HTR-8/SVneo (cell line): ENCODE results near the gene PARG.
"Not testable (repeated sequence)": the region's sequence is repeated elsewhere in the genome, so short reads cannot be mapped to it uniquely, and the experiment has no call there.

Source experiments
- DNase-seq: peaks from one replicate; pipeline ENCODE4 v3.0.0; 2011; ENCODE audit warnings: low spot score, mixed read lengths; ENCODE audit not compliant: insufficient read length
- FAIRE-seq: peaks from 2 replicates; lab custom pipeline; 2011; peaks lifted over from hg19 to GRCh38; lab: Jason Lieb, UNC

Gene PARG

DNA sequence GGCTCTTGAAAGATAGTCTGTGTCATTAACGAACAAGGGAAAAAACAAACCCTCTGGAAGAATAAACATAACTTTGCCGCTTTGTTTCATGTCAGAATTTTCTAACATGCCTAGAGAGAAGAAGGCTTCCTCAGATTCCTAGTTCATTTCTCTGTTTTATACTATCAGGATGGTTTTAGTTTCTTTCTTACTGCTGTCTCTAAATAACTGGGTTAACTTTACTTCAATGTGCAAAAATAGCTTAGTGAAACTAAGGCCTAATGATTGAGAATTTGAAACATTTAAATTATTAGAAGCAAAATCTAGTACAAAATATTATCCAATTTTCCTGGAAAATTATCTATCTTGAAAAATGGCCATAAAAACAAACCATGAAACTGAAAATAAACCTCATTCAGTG lies 107.6 kb downstream of the PARG start:
- FAIRE-seq, result no peak
- DNase-seq, result no peak

DNA sequence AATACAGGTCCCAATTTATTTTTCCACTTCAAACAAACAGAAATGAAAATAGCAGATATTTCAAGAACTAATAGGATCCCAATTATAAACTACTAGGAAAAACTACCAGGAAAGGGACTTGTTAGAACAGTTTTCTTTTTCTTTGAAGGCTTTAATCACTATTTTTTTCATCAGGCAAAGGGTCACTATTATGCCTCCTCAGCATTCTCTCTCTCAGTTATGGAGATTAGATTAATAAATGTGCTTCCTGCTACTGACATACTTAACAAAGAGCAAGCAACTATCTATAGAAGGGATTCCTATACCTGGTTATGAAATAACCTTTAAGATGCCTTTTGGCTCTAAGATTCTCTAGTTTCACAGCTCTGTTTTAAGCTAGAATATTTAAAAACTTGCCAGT lies 108.7 kb downstream of the PARG start:
- FAIRE-seq (no peak), DNase-seq (no peak)

DNA sequence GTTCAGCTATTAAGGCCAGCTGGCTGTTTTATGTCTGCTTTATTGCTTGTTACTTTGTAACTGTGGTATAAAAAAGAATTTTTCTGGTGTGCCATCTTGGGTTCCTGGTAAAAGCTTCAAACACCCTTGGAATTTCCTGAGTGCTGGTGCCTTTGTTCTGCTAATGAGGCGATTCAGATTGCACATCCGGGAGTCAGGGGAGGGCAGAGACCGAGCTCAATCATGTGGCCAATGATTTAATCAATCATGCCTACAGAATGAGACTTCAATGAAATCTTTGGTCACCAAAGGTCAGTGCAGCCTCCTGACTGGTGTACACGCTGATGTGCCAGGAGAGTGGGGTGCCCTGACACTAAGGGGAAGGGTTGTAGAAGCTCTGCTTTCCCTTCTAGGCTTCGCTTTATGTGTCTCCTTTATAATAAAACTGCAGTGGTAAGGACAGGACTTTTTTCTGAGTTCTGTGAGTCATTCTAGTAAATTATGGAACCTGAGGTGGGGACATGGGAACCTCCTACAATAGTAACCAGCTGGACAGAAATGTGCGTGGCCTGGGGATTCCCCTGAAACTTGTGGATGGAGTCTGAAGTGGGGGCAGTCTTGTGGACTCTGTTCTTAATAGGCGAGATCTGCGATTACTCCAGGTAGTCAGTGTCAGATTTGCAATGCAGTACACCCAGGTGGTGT lies 110.3 kb downstream of the PARG start:
- FAIRE-seq (no peak), DNase-seq (no peak)

DNA sequence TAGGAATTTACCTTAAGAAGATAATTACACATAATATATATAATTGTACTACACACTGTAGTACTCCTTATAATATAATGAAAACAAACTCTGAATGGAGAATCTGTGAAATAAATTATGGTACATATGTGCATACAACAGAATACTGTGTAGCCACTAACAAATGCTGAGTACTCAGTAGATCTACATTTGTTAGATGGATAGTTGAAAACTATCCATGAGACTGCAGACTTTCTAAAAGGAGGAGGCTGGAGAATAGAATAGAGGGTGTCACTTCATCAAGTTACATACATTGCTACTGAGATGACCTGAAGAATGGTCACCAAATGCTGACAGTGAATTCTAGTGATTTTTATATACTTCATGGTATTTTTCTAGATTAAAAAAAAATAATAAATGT lies 111.0 kb downstream of the PARG start:
- no peak for FAIRE-seq

DNA sequence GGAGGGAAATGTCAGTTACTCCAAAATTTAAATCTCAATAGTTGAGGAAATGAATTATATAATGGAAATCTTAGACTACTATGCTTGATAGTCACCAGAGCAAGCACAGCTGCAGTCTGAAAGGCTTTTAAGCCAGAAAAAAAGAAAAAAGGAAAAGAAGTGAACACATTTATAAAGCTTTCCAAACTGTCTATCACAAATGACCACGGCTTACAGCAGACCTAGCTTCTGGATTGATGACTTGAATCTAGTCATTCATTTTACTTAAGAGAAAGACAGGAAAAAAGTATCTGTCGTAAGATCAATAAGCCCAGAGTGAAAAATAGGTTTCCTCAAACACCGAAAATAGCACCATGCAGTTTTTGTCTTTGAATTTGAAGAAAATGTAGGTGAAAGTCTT lies 111.8 kb downstream of the PARG start:
- no peak for FAIRE-seq
- DNase-seq, result no peak

More for the DNA sequence above, 111.0 kb downstream of the PARG start:
- no peak for DNase-seq

DNA sequence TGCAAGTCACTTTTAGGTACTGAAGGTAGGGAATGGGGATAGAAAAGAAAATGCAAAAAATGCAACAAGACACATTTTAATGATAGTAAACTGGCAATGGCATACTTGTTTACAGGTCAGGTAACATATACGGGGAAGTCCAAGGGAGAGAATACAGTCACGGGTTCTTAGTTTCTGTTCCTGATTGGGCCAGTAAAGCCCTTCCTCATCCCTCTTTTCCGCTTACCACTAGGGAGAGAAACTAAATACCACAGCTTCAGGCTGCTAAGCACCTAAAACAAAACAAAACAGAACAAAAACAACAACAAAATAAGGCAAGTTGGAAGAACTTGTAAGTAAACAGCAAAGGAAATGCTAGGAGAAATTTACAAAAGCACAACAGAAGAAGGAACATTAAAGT lies 114.5 kb downstream of the PARG start:
- no peak for FAIRE-seq
- DNase-seq, result no peak

DNA sequence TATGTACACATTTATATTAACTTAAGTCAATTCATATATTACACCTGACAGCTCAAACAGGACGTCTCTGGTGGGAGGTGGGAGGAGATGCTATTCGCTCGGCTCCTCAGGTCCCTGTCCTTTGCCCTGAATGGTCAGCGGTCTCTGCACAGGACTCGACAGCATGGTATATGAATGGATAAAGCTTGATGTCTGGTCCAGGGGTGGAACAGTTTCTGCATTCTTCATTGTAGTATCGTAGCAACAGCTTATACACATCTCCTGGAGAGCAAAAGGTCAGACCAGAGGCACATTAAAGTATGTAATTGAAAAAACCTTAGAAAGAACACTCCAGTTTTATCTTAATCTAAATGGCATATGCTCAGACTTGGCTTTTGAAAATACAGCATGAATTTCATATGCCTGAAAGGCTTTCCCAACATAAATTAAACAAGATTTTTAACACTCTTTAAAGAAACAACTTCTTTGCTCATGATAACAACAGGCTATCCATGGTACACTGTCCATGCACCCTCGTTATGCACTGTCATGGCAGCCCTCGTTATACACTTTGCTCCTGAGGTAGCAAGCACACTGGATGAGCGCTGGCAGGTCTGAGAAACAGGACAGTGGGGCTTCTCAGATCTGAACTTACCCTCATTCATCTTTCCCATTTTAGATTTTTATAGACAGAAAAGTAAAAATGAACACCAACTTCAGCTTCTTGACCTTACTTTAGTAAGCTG lies 122.4 kb downstream of the PARG start:
- FAIRE-seq, result no peak

DNA sequence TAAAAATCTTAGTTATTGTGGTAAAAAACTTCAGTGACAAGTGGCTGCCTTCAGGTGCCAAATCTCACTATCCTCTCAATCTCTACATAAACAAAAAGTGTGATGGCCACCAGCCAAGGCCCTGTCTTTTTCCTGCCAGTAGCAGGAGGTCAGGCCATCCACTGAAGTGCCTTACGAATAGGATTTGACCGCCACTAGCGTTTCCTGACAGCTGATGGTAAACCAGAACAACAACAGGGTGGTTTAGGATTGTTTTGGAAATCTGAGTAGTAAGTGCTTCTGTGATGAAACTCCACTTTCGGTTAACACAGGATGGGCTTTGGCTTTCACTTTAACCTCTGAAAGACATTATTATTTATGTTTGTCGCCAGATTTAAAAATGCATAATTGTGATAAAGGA lies 124.0 kb downstream of the PARG start:
- no peak for FAIRE-seq
- DNase-seq, result no peak

More for the DNA sequence above, 122.4 kb downstream of the PARG start:
- DNase-seq, result no peak

DNA sequence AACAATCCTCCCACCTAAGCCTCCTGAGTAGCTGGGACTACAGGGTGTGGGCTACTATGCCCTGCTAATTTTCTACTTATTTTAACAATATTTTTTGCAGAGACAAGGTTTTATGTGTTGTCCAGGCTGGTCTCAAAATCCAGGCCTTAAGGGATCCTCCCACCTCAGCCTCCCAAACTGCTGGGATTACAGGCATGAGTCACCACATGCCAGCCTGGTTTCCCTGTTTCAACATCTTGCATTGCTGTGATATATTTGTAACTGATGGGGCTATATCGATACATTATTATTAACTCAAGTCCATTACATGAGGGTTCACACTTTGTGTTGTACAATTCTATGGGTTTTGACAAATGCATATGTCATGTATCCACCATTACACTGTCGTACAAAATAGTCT lies 137.8 kb downstream of the PARG start:
- no peak for FAIRE-seq
- no peak for DNase-seq

DNA sequence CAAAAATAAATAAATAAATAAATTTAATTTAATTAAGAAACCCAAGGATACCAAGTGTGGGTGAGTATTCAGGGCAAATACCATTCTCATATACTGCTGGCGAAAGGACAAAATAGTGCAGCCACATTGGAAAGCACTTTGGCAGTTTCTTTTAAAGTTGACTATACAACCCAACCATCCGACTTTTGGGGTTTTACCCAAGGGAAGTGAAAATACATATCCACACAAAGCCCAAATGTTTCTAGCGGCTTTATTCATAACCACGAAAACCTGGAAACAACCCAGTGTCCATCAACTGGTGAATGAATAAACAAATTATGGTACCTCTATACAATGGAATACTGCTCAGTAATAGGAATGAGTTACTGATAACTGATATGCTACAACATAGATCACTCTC lies 143.6 kb downstream of the PARG start:
- DNase-seq (no peak), FAIRE-seq (no peak)

DNA sequence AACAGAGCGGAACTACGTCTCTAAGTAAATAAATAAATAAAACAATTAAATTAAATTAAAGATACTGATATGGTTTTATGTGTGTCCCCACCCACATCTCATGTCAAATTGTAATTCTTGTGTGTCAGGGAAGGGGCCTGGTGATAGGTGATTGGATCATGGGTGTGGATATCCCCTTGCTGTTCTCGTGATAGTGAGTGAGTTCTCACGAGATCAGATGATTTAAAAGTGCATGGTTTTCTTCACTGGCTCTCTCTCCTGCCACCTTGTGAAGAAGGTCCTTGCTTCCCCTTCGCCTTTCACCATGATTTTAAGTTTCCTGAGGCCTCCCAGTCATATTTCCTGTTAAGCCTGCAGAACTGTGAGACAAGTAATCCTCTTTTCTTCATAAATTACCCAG lies 150.7 kb downstream of the PARG start:
- DNase-seq, result no peak
- FAIRE-seq, result no peak

DNA sequence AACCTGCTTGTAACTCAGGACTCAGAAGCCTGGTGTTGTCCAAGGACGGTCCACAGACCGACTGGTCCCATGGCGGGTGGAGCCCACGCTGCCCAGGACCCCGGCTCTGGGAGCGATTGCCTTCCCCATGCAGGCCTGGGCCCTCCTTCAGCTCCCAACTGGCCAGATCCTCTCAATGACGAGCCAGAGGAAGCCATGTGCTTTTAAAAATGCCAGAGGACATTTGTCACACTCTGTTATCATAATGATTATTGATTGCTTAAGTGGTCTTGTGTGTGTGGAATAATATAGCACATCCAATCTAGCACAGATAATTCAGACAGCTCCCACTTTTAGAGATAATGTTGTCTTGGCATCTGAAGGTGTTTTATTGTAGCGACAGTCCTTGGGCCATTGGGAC lies 157.1 kb downstream of the PARG start:
- DNase-seq (no peak), FAIRE-seq (no peak)

DNA sequence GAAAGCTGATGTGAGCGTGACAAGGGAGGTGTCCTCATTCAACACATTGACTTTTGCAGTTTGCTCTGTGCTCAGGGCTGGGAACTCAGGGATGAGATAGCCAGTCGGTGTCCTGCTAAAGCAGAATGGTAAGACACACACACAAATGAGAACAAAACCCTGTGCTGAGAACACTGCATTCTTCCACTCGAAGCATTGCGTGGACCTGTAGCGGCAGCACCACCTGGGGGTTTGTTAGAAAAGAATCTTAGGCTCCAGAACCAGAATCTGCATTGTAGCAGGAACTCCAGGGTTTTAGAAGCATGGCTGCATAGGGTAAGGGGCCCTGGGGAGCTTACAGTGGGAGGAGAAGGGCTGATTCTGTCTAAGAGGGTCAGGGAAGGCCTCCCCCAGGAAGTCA lies 158.2 kb downstream of the PARG start:
- no peak for FAIRE-seq
- DNase-seq, result no peak

DNA sequence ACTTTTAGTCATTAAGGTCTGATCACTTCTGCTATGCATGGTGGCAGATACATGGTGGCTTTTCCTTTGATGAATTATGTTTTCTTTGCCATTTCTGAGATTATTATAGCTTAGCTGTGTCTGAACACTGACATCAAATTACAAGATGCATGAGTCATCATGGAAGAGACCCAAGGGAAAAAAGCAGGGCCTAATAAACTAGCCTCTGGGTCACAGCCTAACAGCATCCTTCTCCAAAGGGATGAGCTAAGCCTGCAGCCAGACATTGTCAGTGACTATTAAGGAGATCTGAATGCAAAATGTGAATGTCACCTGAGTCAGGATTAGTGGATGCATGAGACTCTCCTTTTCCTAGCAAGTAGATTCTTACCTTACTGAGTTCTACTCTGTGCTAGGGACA lies 160.6 kb downstream of the PARG start:
- FAIRE-seq (no peak), DNase-seq (no peak)

DNA sequence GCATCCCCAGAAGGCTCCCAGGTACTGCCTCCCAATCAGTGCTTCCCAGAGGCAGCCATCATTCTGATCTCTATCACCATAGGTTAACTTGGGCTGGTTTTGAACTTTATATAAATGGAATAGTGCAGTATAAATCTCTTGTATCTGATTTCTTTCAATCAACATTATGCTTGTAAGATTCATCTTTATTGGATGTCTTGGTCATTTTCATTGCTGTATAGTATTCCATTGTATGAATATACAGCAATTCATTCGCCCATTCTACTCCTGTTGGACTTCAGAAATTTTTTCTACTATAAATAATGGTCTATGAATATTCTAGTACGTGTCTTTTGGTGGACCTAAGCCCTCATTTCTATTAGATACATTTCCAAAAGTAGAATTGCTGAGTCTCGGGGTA lies 163.6 kb downstream of the PARG start:
- FAIRE-seq (no peak), DNase-seq (no peak)

DNA sequence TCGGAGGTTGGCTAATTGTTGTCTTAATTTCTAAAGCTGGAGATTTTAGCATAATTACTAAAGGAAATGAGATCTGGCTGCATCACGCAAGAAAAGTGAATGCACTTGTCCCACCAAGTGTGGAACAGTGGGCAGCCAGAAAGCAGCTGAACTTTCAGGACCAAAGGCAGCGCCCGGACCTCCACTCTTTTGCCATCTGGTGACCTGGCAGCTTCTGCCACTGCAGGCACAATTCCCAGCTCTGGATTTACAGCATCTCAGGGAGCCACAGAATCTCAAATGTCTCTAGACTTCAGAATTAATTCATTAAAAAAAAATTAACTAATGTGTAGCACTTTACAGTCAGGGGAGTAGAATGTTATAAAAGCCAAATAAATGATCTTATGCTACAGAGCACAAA lies 165.0 kb downstream of the PARG start:
- FAIRE-seq (no peak), DNase-seq (no peak)

DNA sequence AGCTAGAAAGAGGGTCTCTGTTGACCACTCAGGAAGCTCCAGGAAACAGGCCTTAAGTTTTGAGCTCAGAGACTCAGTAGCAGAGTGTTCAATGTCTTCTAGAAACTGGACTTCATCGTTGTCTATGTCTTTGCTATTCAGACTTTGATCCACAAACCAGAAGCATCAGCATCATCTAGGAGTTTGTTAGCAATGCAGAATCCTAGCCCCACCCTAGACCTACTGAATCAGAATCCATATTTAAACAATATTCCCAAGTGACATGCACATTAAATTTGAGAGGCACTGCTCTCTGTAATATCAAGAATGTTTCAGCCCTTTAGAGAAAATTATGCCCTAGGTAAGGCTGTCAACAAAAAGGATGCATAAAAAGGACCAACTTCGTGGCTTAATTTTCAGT lies 166.8 kb downstream of the PARG start:
- DNase-seq (no peak), FAIRE-seq (no peak)

DNA sequence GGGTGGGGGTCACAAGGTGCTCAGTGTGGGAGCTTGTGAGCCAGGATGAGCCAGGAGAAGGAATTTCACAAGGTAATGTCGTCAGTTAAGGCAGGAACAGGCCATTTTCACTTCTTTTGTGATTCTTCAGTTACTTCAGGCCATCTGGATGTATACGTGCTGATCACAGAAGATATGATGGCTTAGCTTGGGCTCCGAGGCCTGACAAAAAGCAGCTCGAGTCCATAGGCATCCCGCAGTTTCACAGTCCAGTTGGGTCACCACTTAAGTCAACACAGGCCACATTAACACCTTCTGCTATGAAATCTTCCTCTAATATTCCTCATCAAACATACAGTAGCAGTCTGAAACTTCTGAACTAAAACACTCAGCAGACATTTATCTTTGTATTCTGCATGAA lies 168.9 kb downstream of the PARG start:
- not testable (repeated sequence) for FAIRE-seq, DNase-seq

DNA sequence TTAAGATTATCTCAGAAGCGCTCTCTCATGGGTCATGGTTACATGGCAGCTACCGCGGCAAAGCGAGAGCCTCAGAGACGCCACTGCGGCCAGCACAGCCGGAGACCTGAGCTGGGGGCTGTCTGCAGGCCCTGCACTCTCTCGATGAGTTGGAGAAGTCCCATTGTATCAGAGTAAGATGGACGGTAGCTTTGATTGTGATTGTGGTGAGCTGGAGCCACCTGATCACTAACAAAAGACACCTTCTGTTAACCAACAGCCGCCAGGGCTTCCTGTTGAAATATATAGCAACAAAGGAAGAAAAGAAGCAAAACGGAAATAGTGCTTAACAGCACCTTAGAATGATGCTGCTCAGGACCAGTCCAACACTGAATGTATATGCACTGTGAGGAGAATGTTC lies 170.8 kb downstream of the PARG start:
- not testable (repeated sequence) for DNase-seq, FAIRE-seq

DNA sequence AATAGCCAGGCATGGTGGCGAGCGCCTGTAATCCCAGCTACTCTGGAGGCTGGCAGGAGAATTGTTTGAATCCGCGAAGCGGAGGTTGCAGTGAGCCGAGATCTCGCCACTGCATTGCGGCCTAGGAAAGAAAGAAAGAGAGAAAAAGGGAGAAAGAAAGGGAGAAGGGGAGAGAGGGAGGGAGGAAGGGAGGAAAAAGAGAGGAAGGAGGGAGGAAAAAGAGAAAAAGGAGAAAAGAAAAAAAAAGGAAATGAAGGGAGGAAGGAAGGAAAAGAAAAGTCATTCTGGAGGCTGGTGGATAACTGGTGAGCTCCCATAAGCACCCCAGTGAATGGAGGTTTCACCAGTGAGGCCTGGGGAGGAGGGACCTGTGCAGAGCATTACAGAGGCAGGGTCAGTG lies 172.1 kb downstream of the PARG start:
- FAIRE-seq, result no peak
- no peak for DNase-seq

DNA sequence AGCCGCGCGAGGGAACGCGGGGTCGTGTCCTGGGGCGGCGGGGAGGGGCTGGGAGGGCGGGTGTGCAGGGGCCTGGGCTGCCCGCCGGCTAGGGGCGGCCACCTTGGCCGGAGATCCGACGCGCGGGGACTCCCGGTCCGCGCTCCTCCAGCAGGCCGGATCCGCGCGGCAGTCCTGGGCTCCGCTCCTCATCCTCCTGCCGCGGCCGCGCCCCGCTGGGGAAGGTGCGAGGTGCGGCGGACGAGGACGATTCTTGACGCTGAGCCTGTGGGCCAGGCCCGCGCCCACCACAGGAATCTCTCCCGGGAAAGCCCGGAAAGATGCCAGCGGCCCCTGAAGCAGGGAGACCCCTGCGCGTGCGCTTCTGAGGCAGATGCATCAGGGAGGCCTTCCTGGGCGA lies 173.1 kb downstream of the PARG start:
- no peak for DNase-seq
- no peak for FAIRE-seq

DNA sequence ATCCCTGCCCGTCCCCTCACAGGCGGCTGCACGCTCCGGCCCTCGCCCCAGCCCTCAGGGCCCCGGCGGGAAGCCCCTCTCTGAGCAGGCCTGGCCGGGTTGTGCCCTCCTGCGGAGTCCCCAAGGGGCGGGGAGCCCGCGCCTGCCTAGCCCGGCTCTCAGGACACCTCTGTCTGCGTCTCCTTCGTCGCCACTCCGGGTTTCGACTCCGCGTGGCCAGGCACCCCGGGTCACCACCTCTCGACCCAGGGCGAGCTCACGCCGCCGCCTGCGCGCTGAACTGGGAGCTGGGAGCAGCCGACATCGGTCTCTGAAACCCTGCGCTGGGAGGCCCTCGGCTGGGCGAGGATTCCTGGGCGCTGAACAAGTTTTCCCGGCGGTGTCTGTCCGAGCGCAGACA lies 173.5 kb downstream of the PARG start:
- FAIRE-seq (no peak), DNase-seq (no peak)
